Neutrophil (primary cell): Measurements from ENCODE around the gene CAMK1D.

Experiments used
- H3K27ac ChIP-seq: fragments of 200-600 bp; sonication (generic); 2 replicates; pipeline ENCODE4 v1.5.1; 2016; ENCODE audit warnings: mild to moderate bottlenecking, moderate library complexity
- H3K27me3 ChIP-seq: fragments of 200-600 bp; sonication (generic); 2 replicates; pipeline ENCODE4 v1.6.0; 2016; ENCODE audit warnings: mild to moderate bottlenecking
- H3K36me3 ChIP-seq: fragments of 200-600 bp; sonication (generic); 2 replicates; pipeline ENCODE4 v1.5.1; 2017
- H3K4me1 ChIP-seq, 2 experiments: fragments of 200-600 bp in 1 of 2; sonication (generic) in 1 of 2; 1 replicate in 1 of 2; 2 replicates in 1 of 2; pipeline versions ENCODE4 v1.5.1 to v1.6.1; 2013 to 2016; ENCODE audit warnings: low read depth in 1 of 2, low read length in 1 of 2, mild to moderate bottlenecking in 1 of 2, moderate library complexity in 1 of 2; ENCODE audit not compliant: control insufficient read depth in 1 of 2, insufficient read depth in 1 of 2
- H3K4me3 ChIP-seq, 2 experiments: fragments of 200-600 bp in 1 of 2; sonication (generic) in 1 of 2; 1 replicate in 1 of 2; 2 replicates in 1 of 2; pipeline ENCODE4 v1.5.1; 2013 to 2016; ENCODE audit warnings: low read depth in 1 of 2, low read length in 1 of 2, mild to moderate bottlenecking in 1 of 2, moderate library complexity in 1 of 2
- H3K9me3 ChIP-seq: fragments of 200-600 bp; sonication (generic); 2 replicates; pipeline ENCODE4 v1.5.1; 2016
- TF ChIP-seq, protein P1 (sequence below): fragments of 200-600 bp; sonication (generic); IDR thresholded peaks from 2 replicates; pipeline ENCODE4 v1.5.1; 2016; ENCODE audit warnings: antibody characterized with exemption

The CAMK1D gene

GRCh38 chr10:12344375-12345110 lies 4.8 kb upstream of the CAMK1D start:
- H3K4me3 ChIP-seq: no peak overlapping the region
- H3K27me3 ChIP-seq: peaks cover 29% of the 10 kb centered on the region
- H3K36me3 ChIP-seq: no peaks in the 10 kb centered on the region
- H3K4me1 ChIP-seq: peaks cover 7 to 8% of the 10 kb centered on the region in 2 experiments
- TF ChIP-seq, protein P1, sequence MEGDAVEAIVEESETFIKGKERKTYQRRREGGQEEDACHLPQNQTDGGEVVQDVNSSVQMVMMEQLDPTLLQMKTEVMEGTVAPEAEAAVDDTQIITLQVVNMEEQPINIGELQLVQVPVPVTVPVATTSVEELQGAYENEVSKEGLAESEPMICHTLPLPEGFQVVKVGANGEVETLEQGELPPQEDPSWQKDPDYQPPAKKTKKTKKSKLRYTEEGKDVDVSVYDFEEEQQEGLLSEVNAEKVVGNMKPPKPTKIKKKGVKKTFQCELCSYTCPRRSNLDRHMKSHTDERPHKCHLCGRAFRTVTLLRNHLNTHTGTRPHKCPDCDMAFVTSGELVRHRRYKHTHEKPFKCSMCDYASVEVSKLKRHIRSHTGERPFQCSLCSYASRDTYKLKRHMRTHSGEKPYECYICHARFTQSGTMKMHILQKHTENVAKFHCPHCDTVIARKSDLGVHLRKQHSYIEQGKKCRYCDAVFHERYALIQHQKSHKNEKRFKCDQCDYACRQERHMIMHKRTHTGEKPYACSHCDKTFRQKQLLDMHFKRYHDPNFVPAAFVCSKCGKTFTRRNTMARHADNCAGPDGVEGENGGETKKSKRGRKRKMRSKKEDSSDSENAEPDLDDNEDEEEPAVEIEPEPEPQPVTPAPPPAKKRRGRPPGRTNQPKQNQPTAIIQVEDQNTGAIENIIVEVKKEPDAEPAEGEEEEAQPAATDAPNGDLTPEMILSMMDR: no peak
- H3K27ac ChIP-seq: no peak overlapping the region
- no peaks in the 10 kb centered on the region for H3K9me3 ChIP-seq

DNA sequence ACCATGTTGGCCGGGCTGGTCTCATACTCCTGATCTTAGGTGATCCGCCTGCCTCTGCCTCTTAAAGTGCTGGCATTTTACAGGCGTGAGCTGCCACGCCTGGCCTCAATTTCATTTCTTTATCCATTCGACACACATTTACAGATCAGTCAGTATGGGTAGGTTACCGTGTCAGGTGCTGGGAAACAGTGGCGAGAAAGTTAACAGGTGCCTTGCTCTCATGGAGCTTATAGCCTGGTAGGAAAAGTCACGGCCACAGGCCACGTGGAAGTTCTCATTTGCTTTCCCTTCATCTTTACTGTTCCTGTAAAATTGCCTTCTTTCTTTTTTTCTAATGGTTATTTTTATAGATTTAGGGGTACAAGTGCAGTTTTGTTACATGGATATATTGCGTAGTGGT lies 2.6 kb upstream of the CAMK1D start:
- Histone ChIP-seq H3K9me3 (no peaks in the 10 kb centered on the region), H3K4me1 (peaks cover 21 to 24% of the 10 kb centered on the region in 2 experiments), H3K36me3 (no peaks in the 10 kb centered on the region), H3K27ac (no peak overlapping the region), H3K27me3 (peaks cover 41% of the 10 kb centered on the region), H3K4me3 (no peak overlapping the region)
- TF ChIP-seq, protein P1: no peak

- H3K9me3 ChIP-seq: no peaks in the 10 kb centered on the region
- H3K4me3 ChIP-seq: peak overlapping the region; percentile 92 to 97
- peaks cover 49% of the 10 kb centered on the region for H3K27me3 ChIP-seq
- peak overlapping the region; percentile 97 for H3K27ac ChIP-seq
- peaks cover 21 to 26% of the 10 kb centered on the region in 2 experiments for H3K4me1 ChIP-seq
- no peaks in the 10 kb centered on the region for H3K36me3 ChIP-seq
- TF ChIP-seq, protein P1: no peak
These were observed 965 bp upstream of the CAMK1D start for GRCh38 chr10:12348294-12348869.

DNA sequence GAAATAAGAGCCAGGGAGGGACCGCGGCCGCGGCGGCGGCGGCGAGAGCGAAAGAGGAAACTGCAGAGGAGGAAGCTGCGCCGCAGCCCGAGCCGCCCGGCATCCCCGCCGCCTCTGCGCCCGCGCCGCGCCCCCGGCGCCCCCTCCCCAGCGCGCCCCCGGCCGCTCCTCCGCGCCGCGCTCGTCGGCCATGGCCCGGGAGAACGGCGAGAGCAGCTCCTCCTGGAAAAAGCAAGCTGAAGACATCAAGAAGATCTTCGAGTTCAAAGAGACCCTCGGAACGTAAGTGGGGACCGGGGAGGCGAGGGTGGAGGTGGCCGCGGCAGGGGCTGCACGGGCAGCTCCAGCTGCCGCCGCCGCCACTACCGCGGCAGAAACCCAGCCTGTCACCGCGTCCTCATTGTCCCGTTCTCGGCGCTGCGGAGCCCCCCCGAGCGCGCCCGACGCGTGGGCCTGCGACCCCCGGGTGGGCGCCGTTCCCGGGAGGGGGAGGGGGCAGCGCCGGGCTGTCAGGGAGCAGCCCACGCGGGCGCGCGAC lies 351 bp downstream of the CAMK1D start:
- Histone ChIP-seq H3K4me3 (peak overlapping the region; percentile 92 to 97), H3K4me1 (peaks cover 21 to 26% of the 10 kb centered on the region in 2 experiments), H3K36me3 (no peaks in the 10 kb centered on the region), H3K9me3 (no peaks in the 10 kb centered on the region), H3K27me3 (peaks cover 49% of the 10 kb centered on the region), H3K27ac (peak overlapping the region; percentile 97)
- TF ChIP-seq, protein P1: no peak

DNA sequence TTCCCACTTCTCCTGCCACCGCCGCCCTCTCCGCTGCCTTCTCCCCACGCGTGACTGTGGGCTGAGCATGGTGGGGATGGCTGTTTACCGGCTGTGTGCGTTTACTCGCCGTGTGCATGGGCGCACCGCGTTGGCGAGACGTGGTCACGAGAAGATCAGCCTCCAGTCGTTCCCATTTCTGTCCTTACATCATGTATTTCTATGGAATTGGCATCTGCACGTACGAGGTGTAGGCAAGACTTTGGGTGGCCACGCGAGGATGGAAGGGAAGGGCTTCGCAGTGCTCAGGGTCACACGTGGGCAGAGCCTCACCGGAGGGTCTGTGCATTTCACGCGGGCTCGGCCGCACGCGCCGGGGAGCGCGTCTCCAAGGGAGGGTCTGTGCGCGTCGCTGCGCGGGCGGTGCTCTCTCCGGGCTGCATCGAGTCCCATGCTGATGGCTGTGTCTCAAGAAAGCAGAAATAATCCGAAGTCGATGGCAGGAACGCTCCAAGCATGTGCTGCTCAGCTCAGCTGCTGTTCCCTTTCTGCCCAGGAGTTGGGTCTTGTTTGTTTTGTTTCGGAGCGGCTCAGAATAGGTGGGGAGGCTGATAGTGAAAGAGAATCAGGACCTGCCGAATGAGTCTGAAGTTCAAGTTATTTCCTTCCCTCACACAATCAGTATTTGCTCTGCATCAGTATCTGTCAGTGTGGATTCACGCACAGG lies 973 bp downstream of the CAMK1D start:
- Histone ChIP-seq H3K4me1 (peaks cover 21 to 26% of the 10 kb centered on the region in 2 experiments), H3K4me3 (peak overlapping the region; percentile 92 to 97), H3K9me3 (no peaks in the 10 kb centered on the region), H3K27me3 (peaks cover 49% of the 10 kb centered on the region), H3K36me3 (no peaks in the 10 kb centered on the region), H3K27ac (peak overlapping the region; percentile 97)
- TF ChIP-seq, protein P1: peak; percentile 46
